ENCODE results near the gene EDEM3.

The EDEM3 gene, protein sequence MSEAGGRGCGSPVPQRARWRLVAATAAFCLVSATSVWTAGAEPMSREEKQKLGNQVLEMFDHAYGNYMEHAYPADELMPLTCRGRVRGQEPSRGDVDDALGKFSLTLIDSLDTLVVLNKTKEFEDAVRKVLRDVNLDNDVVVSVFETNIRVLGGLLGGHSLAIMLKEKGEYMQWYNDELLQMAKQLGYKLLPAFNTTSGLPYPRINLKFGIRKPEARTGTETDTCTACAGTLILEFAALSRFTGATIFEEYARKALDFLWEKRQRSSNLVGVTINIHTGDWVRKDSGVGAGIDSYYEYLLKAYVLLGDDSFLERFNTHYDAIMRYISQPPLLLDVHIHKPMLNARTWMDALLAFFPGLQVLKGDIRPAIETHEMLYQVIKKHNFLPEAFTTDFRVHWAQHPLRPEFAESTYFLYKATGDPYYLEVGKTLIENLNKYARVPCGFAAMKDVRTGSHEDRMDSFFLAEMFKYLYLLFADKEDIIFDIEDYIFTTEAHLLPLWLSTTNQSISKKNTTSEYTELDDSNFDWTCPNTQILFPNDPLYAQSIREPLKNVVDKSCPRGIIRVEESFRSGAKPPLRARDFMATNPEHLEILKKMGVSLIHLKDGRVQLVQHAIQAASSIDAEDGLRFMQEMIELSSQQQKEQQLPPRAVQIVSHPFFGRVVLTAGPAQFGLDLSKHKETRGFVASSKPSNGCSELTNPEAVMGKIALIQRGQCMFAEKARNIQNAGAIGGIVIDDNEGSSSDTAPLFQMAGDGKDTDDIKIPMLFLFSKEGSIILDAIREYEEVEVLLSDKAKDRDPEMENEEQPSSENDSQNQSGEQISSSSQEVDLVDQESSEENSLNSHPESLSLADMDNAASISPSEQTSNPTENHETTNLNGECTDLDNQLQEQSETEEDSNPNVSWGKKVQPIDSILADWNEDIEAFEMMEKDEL

DNA sequence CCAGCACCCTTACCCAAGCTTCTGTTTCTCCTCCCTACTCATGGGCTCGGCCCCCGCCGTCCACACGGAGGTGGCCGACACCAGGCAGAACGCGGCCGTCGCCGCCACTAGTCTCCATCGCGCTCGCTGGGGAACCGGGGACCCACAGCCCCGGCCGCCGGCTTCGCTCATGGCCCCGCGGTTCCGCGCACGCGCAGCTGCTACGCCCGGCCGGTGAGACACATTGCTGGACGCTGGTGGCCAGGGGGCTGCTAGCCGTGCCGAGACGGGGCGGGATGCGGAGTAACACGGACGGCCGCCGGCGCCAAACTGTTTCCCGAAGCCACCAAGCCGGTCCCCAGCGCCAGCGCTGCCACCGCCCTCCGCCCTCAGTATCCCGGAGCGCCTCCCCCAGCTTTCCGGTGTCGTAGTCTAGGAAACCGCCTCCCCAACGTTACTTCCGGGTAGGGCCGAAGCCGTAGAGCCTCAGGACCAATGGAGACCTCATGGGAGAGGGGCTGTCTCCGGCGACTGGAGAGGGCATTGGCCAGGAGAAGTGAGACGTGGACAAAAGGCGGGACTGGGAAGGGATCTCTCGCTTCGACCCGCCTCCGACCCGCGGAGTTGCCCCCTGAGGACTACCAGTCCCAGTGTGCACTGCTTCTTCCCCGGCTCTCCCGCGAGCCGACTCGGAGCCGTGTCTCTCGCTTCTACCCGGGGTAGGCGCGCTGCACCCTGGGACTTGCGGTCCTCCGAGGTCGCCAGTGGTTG is at the start of gene EDEM3:
Gene EDEM3 (minus strand): TSS at position 383 of the 750 bp plus-strand sequence. CDS start 212 bp downstream, at position 171.
- Histone ChIP-seq H3K36me3 (ENCODE audit: control insufficient read depth in 1 of 2, insufficient read depth in 2 of 2, low read length in 2 of 2) (no peaks in the 10 kb centered on the region), H3K4me1 (ENCODE audit: control insufficient read depth in 1 of 2, insufficient read depth in 2 of 2, low read length in 2 of 2) (peaks cover 8 to 18% of the 10 kb centered on the region in 2 donors), H3K4me3 (ENCODE audit: low read depth in 1 of 2, low read length in 2 of 2) (peak within 1 kb of the TSS; percentile 92 to 96), H3K9me3 (ENCODE audit: control insufficient read depth in 1 of 2, low read length in 2 of 2) (no peaks in the 10 kb centered on the region), H3K27me3 (ENCODE audit: low read depth, low read length) (no peaks in the 10 kb centered on the region), H3K27ac (ENCODE audit: low read length) (peak within 1 kb of the TSS; percentile 92)

DNA sequence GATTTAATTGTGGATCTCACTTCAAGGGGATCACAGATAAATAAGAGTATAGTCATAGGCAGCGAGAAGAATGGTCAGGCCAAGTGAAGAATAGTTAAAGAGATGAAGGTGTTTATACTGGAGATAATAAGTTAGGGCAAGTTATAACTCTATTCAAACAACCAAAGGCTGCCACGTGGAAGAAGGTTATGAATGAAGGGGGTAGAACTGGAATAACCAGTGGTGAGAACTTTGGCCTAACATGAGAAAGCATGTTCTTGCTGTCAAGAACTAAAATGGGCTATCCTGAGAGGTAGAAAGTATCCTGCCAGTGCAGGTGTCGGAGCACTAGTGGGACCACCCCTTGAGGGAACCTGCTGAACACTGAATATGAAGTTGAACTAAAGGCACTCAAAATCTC is 49.6 kb upstream of the EDEM3 start:
- Histone ChIP-seq H3K4me3 (ENCODE audit: low read depth in 1 of 2, low read length in 2 of 2) (no peak overlapping the region), H3K36me3 (ENCODE audit: control insufficient read depth in 1 of 2, insufficient read depth in 2 of 2, low read length in 2 of 2) (peaks cover 3 to 31% of the 10 kb centered on the region in 2 donors), H3K27me3 (ENCODE audit: low read depth, low read length) (no peaks in the 10 kb centered on the region), H3K4me1 (ENCODE audit: control insufficient read depth in 1 of 2, insufficient read depth in 2 of 2, low read length in 2 of 2) (peaks cover 0 to 8% of the 10 kb centered on the region in 2 donors), H3K9me3 (ENCODE audit: control insufficient read depth in 1 of 2, low read length in 2 of 2) (no peaks in the 10 kb centered on the region), H3K27ac (ENCODE audit: low read length) (no peak overlapping the region)

DNA sequence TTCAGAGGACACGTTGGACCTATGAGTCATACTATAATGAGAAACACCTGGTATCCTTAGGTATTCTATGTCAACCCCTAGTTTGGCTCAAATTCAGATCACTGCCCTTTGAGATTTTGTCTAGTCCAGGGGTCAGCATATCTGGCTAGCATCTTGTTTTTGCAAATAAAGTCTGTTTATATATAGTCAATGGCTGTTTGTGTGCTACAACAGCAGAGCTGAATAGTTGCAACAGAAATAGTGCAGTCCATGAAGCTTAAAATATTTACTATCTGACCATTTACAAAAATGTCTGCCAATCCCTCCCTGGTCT is 48.5 kb upstream of the EDEM3 start:
- Histone ChIP-seq H3K4me1 (ENCODE audit: control insufficient read depth in 1 of 2, insufficient read depth in 2 of 2, low read length in 2 of 2) (peaks cover 0 to 8% of the 10 kb centered on the region in 2 donors), H3K27ac (ENCODE audit: low read length) (no peak overlapping the region), H3K9me3 (ENCODE audit: control insufficient read depth in 1 of 2, low read length in 2 of 2) (no peaks in the 10 kb centered on the region), H3K27me3 (ENCODE audit: low read depth, low read length) (no peaks in the 10 kb centered on the region), H3K36me3 (ENCODE audit: control insufficient read depth in 1 of 2, insufficient read depth in 2 of 2, low read length in 2 of 2) (peaks cover 3 to 27% of the 10 kb centered on the region in 2 donors), H3K4me3 (ENCODE audit: low read depth in 1 of 2, low read length in 2 of 2) (no peak overlapping the region)

DNA sequence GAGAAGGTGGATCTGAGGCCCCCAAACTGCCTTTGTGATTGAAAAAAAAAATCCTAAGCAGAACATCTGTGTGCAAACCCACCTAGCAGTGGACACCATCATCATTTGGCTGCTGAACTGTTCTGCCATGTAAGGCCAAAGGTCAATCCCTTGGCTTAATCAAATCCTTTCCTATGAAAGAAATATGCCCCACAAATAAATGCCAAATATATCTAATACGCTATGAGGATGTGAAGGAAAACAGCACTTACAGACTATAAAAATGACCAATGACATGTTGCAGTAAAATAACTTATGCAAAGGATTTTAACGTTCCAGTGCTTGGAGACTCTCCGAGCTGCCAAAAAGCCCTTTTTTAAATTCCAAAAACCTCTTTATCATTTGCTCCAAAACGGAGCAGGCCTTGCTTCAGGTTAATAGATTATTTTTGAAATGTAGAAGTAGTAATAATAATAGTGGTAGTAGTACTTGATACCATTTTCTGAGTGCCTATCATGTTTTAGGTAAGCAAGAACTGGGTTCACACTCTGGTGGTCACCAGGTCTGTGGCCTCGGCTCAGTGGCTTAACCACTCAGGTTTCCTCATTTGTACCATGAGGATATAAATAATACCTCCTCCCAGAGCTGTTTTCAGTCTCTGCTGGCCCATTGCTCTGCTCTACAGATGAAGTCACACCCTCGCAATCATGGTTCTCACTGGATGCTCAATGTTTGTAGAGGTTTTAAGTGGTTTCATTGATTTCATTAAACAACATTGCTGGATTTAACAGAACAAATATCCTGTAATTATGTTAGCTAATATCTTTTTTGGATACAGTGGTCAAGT is 47.9 kb upstream of the EDEM3 start:
- Histone ChIP-seq H3K4me3 (ENCODE audit: low read depth in 1 of 2, low read length in 2 of 2) (no peak overlapping the region), H3K27ac (ENCODE audit: low read length) (no peak overlapping the region), H3K4me1 (ENCODE audit: control insufficient read depth in 1 of 2, insufficient read depth in 2 of 2, low read length in 2 of 2) (peaks cover 0 to 8% of the 10 kb centered on the region in 2 donors), H3K27me3 (ENCODE audit: low read depth, low read length) (no peaks in the 10 kb centered on the region), H3K9me3 (ENCODE audit: control insufficient read depth in 1 of 2, low read length in 2 of 2) (no peaks in the 10 kb centered on the region), H3K36me3 (ENCODE audit: control insufficient read depth in 1 of 2, insufficient read depth in 2 of 2, low read length in 2 of 2) (peaks cover 3 to 26% of the 10 kb centered on the region in 2 donors)

DNA sequence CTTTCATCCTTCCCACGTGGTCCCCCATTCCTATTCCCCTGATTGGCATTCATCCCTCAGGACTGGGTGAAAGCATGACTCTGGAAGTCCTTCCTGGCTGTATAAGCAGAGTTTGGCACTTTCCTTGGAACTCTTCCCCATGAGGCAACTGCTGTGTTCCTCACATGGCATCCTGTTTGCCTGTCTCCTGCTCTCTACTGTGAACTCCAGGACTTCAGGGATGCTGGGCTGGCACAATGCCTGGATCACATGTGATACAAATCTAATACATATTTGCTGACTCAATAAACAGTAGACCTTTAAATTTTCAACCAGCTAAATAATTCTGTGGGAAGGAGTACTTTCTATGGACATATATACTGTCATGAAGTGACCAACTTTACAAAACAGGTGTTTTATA is 46.8 kb upstream of the EDEM3 start:
- H3K27ac ChIP-seq (ENCODE audit: low read length): no peak overlapping the region
- H3K27me3 ChIP-seq (ENCODE audit: low read depth, low read length): no peaks in the 10 kb centered on the region
- H3K4me1 ChIP-seq (ENCODE audit: control insufficient read depth in 1 of 2, insufficient read depth in 2 of 2, low read length in 2 of 2): peaks cover 0 to 8% of the 10 kb centered on the region in 2 donors
- no peaks in the 10 kb centered on the region for H3K9me3 ChIP-seq (ENCODE audit: control insufficient read depth in 1 of 2, low read length in 2 of 2)
- no peak overlapping the region for H3K4me3 ChIP-seq (ENCODE audit: low read depth in 1 of 2, low read length in 2 of 2)
- H3K36me3 ChIP-seq (ENCODE audit: control insufficient read depth in 1 of 2, insufficient read depth in 2 of 2, low read length in 2 of 2): peaks cover 3 to 28% of the 10 kb centered on the region in 2 donors

DNA sequence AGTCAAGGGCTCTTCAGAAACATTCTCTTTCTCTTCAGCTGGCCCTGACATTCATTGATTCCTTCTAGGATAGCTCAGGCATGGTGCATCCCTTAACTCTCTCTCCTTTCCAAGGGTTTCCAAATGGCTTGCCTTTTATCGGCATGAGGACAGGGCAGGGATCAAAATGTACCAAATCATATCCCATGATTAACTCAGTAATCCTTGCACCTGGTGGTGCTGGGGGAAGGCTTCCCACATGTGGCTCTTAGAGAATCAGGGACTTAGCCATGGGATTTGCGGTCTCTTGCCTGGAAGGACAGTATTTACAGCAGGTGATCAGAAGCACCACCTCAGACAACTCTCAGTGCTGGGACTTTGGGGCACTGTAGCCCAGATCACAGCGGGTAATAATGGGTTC is 46.2 kb upstream of the EDEM3 start:
- H3K27ac ChIP-seq (ENCODE audit: low read length): no peak overlapping the region
- H3K36me3 ChIP-seq (ENCODE audit: control insufficient read depth in 1 of 2, insufficient read depth in 2 of 2, low read length in 2 of 2): peaks cover 3 to 33% of the 10 kb centered on the region in 2 donors
- no peak overlapping the region for H3K4me3 ChIP-seq (ENCODE audit: low read depth in 1 of 2, low read length in 2 of 2)
- H3K27me3 ChIP-seq (ENCODE audit: low read depth, low read length): no peaks in the 10 kb centered on the region
- no peaks in the 10 kb centered on the region for H3K9me3 ChIP-seq (ENCODE audit: control insufficient read depth in 1 of 2, low read length in 2 of 2)
- H3K4me1 ChIP-seq (ENCODE audit: control insufficient read depth in 1 of 2, insufficient read depth in 2 of 2, low read length in 2 of 2): peaks cover 0 to 3% of the 10 kb centered on the region in 2 donors

DNA sequence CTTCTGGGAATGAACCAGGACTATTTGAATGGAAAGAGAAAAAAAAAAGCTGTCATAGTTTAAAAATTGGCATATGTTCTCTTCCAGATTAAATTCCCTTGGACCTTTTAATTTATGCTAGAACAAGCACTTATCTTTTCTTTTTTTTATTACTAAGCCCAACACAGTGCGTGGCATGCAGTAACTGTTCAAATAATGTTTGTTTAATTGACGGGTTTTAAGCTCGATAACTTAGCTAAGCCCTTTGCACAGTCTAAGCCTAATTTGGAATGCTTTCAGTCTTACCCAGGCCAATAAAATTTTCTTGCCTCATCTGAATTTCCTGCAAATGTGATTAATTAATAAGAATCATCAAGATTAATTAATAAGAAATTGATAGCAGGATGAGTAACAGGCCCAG is 39.3 kb upstream of the EDEM3 start:
- H3K36me3 ChIP-seq (ENCODE audit: control insufficient read depth in 1 of 2, insufficient read depth in 2 of 2, low read length in 2 of 2): peaks cover 4 to 36% of the 10 kb centered on the region in 2 donors
- no peak overlapping the region for H3K4me3 ChIP-seq (ENCODE audit: low read depth in 1 of 2, low read length in 2 of 2)
- no peak overlapping the region for H3K27ac ChIP-seq (ENCODE audit: low read length)
- peaks cover 0 to 4% of the 10 kb centered on the region in 2 donors for H3K4me1 ChIP-seq (ENCODE audit: control insufficient read depth in 1 of 2, insufficient read depth in 2 of 2, low read length in 2 of 2)
- H3K27me3 ChIP-seq (ENCODE audit: low read depth, low read length): no peaks in the 10 kb centered on the region
- H3K9me3 ChIP-seq (ENCODE audit: control insufficient read depth in 1 of 2, low read length in 2 of 2): no peaks in the 10 kb centered on the region

DNA sequence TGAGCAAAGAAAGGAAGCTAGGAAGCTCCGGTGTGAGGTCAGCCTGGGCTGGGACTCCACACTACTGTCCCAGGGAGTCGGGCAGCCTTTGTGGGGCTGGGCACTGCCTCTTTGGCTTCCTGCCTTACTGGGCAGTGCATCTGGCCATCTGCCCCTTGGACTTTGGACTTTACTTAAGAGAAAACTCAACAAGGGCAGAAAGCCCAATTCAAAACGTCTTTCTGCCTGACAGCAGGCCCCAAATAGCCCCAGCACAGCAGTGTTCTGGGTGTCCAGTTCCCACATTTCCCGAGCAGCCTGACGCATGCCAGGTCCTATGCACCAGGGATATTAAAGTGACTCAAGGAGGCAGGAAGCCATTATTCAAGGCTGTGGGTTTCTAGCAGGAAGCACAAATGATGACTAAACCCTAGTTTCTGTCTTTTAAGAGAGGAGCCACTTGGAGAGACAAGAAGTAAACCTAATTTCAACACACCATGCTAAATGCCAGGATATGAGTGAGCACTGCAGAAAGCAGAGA is 37.9 kb upstream of the EDEM3 start:
- Histone ChIP-seq H3K9me3 (ENCODE audit: control insufficient read depth in 1 of 2, low read length in 2 of 2) (no peaks in the 10 kb centered on the region), H3K4me1 (ENCODE audit: control insufficient read depth in 1 of 2, insufficient read depth in 2 of 2, low read length in 2 of 2) (peaks cover 0 to 4% of the 10 kb centered on the region in 2 donors), H3K27me3 (ENCODE audit: low read depth, low read length) (no peaks in the 10 kb centered on the region), H3K4me3 (ENCODE audit: low read depth in 1 of 2, low read length in 2 of 2) (no peak overlapping the region), H3K27ac (ENCODE audit: low read length) (peak overlapping the region; percentile 73), H3K36me3 (ENCODE audit: control insufficient read depth in 1 of 2, insufficient read depth in 2 of 2, low read length in 2 of 2) (peaks cover 4 to 30% of the 10 kb centered on the region in 2 donors)

DNA sequence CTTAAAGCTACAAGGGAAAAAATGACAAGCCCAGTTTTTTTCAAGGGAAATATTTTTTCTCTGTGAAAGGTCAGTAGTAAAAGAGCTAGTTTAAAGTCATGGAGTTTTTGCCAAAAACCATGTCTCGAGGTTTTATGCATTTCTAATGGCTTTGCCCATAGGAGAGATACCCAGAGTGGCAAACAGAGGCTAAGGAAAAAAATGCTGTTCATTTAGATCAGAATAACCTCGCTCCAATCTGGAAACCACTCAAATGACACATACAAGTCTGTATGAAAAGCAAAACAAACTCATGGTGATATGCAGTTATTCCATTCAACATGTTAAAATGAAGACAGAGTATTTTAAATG is 36.9 kb upstream of the EDEM3 start:
- H3K4me3 ChIP-seq (ENCODE audit: low read depth in 1 of 2, low read length in 2 of 2): no peak overlapping the region
- peaks cover 0 to 4% of the 10 kb centered on the region in 2 donors for H3K4me1 ChIP-seq (ENCODE audit: control insufficient read depth in 1 of 2, insufficient read depth in 2 of 2, low read length in 2 of 2)
- no peaks in the 10 kb centered on the region for H3K9me3 ChIP-seq (ENCODE audit: control insufficient read depth in 1 of 2, low read length in 2 of 2)
- peaks cover 4 to 27% of the 10 kb centered on the region in 2 donors for H3K36me3 ChIP-seq (ENCODE audit: control insufficient read depth in 1 of 2, insufficient read depth in 2 of 2, low read length in 2 of 2)
- no peaks in the 10 kb centered on the region for H3K27me3 ChIP-seq (ENCODE audit: low read depth, low read length)
- H3K27ac ChIP-seq (ENCODE audit: low read length): no peak overlapping the region
